NCI-H748 treated with DMSO at 0.1 percent for 48 hours (cell line): Measurements from ENCODE around the gene DBT.
"Not testable (repeated sequence)": the region's sequence is repeated elsewhere in the genome, so short reads cannot be mapped to it uniquely, and the experiment has no call there.

Experiments used
- DNase-seq: peaks from one replicate; lab custom pipeline; 2025; lab: John Stamatoyannopoulos, UW

DBT gene

DNA sequence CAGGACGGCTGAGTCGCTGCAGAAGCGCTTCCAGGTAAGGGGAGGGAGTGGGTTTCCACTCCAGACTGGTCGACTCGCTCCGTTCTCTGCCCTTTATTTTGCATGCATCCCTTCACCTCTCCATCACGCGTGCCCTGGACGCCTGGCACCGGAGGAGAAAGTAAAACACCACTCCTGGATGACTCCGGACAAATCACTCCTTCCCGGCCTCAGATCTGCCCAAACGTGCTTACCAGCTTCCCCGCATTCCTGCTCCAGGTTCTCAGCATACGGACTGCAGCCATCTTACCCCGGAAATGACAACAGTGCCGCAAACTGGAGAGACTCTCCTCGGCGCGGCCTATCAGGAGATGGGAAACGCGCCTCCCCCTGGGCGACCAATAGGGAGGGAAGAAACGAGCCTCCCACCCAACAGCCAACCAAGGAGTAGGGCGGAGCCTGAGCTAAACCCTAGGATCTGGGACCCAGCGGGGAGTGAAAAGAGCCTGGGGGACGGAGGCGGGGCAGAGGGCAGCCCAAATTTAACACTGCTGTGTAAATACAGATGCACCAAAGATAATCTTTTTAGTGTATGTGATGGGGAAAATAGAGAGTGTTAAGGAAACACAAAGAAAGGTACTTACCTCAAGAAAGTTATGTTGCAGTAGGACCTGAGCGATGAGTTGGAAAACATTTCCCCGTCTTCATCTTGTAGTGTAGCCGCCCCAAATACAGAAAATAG, at the start of gene DBT:
DBT (minus strand) TSS at position 298 of the 721 bp plus-strand sequence; CDS start at position 284, 14 bp downstream.
- peak; percentile 91 for DNase-seq

DNA sequence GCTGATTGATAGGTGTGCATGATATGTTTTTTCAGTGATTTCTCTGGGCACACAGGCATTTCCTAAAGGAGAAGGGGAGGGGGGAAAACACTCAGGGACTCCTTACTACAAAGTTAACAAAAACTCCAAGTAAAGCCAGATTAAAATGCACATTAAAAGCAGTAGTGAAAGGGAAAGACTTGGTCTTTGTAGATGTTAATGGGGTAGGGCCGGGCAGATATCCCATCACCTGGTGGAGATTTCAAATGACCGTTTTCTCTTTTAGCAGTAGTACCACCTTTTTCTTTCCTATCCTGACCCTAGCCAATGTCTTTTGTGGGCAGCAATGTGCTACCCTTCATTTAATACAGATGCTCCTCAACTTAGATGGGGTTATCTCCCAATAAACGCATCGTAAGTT, 48.9 kb upstream of the DBT start:
- no peak for DNase-seq

DNA sequence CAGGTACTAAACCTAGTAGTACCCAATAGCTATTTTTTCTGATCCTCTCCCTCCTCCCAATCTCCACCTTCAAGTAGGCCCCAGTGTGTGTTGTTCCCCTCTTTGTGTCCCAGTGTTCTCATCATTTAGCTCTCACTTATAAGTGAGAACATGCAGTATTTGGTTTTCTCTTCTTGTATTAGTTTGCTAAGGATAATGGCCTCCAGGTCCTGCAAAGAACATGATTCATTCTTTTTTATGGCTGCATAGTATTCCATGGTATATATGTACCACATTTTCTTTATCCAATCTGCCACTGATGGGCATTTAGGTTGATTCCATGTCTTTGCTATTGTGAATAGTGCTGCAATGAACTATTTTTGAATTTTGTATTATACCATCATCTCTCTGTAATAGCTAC, 47.4 kb upstream of the DBT start:
- not testable (repeated sequence) for DNase-seq

DNA sequence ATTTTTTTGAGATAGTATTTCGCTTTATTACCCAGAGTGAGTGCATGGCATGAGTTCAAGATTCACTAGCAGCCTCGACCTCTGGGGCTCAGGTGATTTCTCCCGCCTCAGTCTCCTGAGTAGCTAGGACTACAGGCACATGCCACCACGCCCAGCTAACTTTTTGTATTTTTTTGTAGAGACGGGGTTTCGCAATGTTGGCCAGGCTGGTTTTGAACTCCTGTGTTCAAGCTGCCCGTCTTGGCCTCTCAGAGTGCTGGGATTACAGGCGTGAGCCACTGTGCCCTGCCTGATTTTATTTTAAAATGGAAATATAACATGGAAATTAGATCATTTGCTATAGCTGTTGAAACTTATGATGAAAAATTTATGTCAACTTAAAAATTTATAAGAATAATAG, 46.5 kb upstream of the DBT start:
- no peak for DNase-seq

DNA sequence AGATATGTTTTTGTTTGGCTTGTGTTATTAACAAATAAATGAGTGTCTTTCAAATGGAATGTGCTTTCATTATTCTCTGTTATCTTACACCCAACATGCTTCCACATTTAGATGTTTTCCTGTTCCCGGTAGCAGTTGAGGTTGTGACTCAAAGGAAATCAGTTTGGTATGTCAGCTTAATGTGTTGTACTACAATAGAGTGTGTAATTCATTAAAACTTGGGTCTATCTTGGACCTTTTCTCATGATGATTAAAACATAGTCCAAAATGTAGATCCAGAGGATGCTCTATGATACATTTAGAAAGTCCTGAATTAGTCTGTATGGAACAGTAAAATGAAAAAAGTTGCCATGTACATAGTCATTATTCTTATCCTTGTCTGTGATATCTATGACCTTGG, 43.1 kb upstream of the DBT start:
- DNase-seq, result no peak

DNA sequence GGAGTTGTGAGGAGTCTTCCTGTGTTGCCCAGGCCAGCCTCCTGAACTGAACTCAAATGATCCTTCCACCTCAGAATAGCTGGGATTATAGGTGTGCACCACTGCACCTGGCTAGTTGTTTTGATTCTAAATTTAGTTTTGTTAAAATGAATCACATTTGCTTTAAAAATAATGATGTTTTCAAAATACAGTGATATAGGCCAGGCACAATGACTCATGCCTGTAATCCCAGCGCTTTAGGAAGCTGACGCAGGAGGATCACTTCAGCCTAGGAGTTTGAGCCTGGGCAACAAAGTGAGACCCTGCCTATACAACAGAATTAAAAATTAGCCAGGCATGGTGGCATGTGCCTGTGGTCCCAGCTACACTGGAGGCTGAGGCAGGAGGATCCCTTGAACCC, 40.7 kb upstream of the DBT start:
- no peak for DNase-seq

DNA sequence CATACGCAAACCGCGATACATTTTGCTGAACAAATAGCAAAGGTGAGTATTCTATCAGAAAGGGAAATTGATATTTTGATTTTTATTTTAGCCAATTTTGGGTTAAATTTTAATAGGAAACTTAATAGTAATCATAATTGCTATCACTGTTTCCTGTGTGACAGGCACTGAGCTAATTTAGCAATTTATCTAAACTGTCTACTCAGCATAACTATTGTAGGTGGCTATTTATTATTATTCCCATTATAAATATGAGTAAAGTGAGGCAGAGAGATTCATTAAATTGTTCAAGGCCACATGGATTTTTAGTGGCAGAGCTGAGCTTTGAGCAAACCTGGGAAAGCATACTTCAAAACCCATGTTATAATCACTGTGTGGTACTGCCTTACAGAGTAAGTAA, 37.5 kb upstream of the DBT start:
- no peak for DNase-seq

DNA sequence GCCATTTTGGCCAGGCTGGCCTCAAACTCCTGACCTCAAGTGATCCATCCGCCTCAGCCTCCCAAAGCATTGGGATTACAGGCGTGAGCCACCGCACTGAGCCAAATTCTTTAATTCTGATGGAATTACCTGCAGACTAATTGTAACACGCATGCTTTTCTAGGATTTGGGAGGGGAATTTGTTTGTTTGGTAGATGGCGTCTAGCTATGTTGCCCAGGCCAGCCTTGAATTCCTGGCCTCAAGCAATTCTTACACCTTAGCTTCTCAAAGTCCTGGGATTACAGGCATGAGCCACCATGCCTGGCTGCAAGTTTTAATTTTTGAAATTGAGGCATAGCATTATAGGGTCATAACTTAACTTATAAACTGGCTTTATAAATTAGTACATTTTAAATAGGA, 35.0 kb upstream of the DBT start:
- no peak for DNase-seq

DNA sequence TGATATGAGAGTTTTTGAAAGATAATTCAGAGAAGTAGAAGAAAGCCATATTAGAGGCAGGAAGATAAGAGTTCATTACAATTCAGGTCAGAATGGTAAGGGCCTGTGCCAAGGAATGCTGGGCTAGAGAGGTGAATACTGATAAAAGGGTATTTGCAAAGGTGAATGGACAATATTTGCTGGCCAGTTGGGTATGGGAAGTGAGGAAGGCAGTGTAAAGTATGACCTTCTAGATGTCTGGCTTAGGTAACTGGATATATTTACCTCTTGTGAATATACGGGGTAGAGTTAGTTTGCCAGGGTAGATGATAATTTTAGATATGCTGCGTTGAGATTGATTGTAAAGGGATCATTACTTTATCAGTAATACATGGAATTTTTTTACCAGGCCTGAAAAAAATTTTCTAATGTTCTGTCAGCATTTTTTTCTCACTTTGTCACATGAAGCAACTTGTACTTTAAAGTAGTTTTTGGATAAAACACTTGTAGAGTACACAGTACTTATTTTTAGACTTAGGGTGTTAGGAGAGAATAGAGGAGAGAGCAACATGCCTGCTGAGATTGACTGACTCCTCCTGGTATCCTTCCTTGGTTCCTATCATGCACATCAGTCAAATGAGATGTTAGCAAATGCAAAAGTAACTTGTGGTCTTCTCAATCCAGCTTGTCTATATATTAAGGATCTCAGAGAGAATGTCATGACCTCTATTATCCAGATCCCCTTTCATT, 30.5 kb upstream of the DBT start:
- DNase-seq, result no peak

DNA sequence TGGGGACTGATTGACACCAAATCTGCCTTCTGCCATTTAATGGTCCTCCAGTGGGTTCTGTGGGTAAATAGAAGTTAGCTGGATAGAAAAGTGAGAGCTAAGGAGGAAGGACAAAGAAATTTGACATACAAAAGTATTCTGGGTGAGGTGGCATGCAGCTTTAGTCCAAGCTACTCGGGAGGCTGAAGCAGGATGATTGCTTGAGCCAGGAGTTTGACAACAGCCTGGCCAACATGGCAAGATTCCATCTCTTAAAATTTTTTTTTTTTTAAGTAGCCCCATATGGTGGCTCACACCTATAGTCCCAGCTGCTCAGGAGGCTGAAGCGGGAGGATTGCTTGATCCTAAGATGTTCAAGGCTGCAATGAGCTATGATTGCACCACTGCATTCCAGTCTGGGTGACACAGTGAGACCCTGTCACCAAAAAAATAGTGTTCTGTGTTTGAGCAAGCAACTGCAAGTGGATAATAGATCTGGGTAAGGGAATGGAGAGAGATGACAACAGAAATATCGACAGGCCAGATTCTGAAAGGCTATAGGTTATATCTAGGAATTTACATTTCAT, 29.8 kb upstream of the DBT start:
- DNase-seq, result no peak

DNA sequence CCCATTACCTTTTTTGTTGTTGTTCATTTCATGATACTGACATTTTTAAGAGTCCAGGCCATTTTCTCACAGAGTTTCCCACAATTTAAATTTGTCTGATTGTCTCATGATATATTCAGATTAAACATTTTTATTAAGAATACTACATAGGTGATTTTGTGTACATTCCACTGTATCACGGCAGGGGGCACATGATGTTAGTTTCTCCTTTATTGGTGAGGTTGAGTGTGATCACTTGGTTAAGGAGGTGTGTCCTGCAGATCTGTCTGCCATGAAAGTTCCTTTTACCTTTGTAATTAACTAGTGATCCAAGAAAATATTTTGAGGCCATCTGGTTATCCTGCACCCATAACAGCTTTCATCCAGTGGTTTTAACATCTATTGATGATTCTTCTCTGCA, 28.2 kb upstream of the DBT start:
- no peak for DNase-seq

DNA sequence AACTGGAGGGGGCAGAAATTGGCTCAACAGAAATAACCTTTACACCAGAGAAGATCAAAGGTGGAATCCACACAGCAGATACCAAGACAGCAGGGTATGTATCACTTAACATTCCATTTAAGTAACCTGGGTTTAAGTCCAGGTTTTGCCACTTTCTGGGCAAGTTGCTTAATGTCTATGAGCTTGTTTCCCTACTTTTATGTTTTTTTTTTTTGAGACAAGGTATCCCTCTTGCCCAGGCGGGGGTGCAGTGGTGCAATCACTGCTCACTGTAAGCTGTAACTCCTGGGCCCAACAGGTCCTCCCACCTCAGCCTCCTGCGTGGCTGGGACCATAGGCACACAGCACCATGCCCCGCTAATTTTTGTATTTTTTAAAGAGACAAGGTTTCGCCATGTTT, 18.6 kb upstream of the DBT start:
- no peak for DNase-seq

DNA sequence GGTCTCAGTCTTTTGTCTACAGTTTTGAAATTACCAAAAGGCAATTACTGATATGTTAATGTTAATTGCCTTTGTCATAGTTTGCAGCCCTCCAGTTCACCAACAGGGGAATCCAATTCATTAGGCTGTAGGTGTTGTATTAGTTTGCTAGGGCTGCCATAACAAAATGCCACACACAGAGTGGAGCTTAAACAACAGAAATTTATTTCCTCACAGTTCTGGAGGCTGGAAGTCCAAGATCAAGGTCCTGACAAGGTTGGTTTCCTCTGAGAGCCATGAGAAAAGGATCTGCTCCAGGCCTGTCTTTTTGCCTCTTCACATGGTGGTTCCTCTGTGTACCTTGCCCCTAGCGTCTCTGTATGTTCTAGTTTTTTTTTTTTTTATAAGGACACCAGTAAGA, 17.6 kb upstream of the DBT start:
- DNase-seq, result no peak

DNA sequence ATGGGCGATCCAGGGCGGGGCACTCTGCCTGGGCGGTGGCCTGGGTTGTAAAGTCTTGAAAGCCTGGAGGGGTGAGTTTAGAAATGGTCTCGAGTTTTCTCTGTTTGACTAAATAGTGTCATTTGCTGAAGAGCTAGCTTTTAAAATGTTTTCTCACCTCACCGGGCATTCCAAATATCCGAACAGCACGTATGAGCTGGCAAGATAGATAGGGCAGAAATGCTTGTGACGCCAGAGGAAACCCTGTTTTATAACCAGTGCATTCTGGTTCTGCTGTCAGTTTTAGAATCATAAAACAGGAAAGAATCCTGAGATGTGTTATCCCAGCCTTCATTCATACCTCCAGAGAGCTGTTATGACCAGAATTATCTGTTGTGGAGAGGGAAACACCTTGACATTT, 17.1 kb upstream of the DBT start:
- no peak for DNase-seq

DNA sequence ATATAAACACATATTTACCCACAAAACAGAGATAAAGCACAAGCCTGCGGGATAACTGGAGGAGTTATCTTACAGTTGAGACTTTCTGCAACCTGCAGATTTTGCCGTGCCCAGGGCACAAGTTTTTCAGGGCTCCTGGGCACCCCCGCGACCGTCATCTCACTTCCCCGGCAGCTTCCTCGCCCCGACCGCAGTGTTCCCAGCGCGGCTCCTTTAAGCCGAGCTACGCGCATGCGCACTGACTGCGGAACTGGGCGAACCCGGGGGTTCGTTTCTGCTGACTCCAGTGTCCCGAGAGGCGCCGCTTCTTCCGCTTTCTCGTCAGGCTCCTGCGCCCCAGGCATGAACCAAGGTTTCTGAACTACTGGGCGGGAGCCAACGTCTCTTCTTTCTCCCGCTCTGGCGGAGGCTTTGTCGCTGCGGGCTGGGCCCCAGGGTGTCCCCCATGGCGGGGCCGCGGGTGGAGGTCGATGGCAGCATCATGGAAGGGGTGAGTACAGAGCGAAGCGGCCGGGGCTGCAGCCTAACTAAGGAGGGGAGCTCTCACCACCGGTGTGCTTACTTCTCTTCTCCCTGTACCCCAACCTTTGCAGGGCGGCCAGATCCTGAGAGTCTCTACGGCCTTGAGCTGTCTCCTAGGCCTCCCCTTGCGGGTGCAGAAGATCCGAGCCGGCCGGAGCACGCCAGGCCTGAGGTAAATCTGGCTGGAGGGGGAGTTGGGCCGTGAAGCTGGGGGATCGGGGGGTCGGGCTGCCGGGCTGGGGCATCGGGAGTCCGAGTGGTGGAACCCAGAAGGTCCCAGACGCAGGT, 16.5 kb upstream of the DBT start, which contains the start of gene RTCA:
RTCA (plus strand) TSS at position 286 of the 810 bp plus-strand sequence; CDS start at position 446, 160 bp downstream.
- DNase-seq, result peak; percentile 88

DNA sequence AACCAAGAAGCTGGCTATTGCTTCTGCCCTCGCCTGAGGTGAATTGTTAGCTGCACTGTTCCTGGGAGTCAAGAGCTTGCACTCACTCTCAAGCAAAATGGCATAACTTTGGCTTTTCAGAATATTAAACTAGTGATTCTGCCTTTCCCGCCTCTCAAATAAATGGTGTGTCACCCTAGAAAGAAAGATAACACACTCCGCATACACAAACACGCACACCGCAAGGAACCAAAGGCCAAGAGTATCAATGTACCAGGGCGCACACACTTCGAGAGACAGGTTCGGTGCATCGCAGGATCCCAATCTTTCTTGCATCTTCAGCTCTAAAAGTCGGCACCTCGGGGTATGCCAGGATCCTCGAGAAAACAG, 15.9 kb upstream of the DBT start:
- DNase-seq, result no peak

DNA sequence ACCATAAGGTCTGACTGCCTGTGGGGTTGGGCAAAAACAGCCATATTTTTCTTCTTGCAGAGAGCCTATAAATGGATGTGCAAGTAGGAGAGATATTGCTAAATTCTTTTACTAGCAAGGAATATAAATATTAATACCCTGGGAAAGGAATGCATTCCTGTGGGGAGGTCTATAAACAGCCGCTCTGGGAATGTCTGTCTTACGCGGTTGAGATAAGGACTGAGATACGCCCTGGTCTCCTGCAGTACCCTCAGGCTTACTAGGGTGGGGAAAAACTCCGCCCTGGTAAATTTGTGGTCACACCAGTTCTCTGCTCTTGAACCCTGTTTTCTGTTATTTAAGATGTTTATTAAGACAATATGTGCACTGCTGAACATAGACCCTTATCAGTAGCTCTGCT, 14.4 kb upstream of the DBT start:
- not testable (repeated sequence) for DNase-seq

DNA sequence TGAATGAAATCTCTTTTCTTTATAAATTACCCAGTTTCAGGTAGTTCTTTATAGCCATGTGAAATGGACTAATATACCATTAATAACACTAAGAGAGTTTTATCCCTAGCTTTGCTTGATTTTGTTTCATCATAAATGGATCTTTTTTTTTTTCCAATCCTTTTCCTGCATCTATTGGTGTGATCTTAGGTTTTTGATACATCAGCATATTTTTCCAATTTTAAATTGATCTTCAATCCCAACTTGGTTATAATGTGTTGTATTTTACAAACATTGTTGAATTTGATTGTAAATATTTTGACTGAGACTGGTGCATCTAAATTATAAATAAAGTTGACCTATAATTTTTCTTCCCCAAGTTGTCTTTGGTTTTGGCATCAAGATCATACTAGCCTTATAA, 12.1 kb upstream of the DBT start:
- DNase-seq, result no peak

DNA sequence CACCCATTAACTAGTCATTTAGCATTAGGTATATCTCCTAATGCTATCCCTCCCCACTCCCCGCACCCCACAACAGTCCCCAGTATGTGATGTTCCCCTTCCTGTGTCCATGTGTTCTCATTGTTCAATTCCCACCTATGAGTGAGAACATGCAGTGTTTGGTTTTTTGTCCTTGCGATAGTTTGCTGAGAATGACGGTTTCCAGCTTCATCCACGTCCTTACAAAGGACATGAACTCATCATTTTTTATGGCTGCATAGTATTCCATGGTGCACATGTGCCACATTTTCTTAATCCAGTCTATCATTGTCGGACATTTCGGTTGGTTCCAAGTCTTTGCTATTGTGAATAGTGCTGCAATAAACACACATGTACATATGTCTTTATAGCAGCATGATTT, 8.8 kb upstream of the DBT start:
- DNase-seq, result not testable (repeated sequence)

DNA sequence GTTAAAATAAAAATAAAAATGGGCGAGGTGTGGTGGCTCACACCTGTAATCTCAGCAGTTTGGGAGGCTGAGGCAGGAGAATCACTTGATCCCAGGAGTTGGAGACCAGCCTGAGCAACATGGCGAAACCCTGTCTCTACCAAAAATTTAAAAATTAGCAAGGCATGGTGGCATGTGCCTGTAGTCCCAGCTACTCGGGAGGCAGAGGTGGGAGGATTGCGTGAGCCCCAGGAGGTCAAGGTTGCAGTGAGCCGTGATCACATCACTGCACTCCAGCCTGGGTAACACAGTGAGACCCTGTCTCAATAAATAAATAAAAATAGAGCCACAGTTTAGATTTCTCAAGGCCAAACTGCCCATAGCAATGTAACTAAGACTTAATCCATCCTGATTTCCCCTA, 6.6 kb upstream of the DBT start:
- not testable (repeated sequence) for DNase-seq

DNA sequence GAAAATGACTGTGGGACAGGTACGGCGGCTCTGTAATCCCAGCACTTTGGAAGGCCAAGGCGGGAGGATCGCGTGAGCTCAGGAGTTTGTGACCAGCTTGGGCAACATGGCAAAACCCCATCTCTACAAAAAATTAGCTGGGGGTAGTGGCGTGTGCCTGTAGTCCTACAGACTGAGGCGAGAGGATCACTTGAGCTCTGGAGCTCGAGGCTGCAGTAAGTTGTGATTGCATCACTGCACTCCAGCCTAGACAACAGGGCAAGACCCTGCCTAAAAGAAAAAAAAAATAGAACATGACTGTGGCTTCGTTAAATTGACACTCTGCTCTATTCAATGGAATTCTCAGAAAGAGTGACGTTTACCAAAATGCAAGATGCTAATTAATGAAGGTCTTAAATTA, 3.9 kb upstream of the DBT start:
- no peak for DNase-seq

DNA sequence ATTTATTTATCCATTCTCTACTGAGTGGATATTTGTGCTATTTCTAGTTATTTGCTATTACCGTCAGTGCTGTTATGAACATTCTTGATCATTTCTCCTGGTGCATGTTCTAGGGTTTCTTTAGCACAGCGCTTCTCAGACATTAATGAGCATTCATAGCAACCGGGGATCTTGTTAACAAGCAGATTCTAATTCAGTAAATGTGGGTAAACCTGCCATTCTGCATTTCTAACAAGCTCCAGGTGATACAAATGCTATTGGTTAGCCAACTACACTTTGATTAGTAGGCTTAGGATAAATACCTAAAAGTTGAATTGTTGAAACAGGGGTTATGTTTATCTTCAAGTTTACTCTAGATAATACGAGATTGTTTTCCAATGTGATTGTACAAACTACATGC, 3.3 kb upstream of the DBT start:
- DNase-seq, result no peak

DNA sequence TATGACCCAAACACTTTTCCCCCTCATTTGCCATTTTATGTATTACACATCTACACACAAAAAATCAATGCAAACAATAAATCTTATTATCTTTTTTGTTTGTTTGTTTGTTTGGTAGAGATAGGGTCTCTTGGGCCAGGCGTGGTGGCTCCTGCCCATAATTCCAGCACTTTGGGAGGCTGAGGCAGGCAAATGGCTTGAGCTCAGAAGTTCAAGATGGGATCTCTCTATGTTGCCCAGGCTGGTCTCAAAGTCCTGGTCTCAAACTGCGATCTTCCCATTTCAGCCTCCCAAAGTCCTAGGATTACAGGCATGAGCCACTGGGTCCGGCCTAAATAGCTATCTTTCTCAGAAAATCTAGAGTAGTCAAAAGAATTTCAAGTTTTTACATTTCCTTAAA, 1.2 kb upstream of the DBT start:
- no peak for DNase-seq
